Fibroblast of skin of back (primary cell): ENCODE measurements around the gene WDR45B.
A peak's percentile ranks its signal among the peaks of the same experiment; 100 is the strongest.
"Not testable (repeated sequence)": the region's sequence is repeated elsewhere in the genome, so short reads cannot be mapped to it uniquely, and the experiment has no call there.

Experiments used
- DNase-seq: peaks from one replicate; pipeline ENCODE4 v3.0.0-alpha.2; 2013

WDR45B gene

GRCh38 chr17:82655523-82655922 is 7.3 kb upstream of the WDR45B start:
- no peak for DNase-seq

GRCh38 chr17:82655038-82655479 is 6.8 kb upstream of the WDR45B start:
- DNase-seq = no peak

GRCh38 chr17:82654611-82655010 is 6.4 kb upstream of the WDR45B start:
- not testable (repeated sequence) for DNase-seq

- no peak for DNase-seq
Measured at GRCh38 chr17:82653651-82654528, 5.6 kb upstream of the WDR45B start.

GRCh38 chr17:82650723-82651122 is 2.5 kb upstream of the WDR45B start:
- DNase-seq = no peak

- DNase-seq = no peak
Measured at GRCh38 chr17:82649501-82650261, 1.4 kb upstream of the WDR45B start.

GRCh38 chr17:82648742-82649331 is 593 bp upstream of the WDR45B start:
- DNase-seq = peak; percentile 26

GRCh38 chr17:82647593-82648164 is 565 bp downstream of the WDR45B start:
- peak; percentile 25 for DNase-seq

GRCh38 chr17:82645516-82645915 is 2.7 kb downstream of the WDR45B start:
- DNase-seq = peak; percentile 33

GRCh38 chr17:82644148-82644547 is 4.1 kb downstream of the WDR45B start:
- DNase-seq = no peak

- DNase-seq = no peak
Measured at GRCh38 chr17:82642022-82642421, 6.2 kb downstream of the WDR45B start.

GRCh38 chr17:82640036-82640435 is 8.2 kb downstream of the WDR45B start:
- DNase-seq = no peak

- no peak for DNase-seq
Measured at GRCh38 chr17:82639628-82640027, 8.6 kb downstream of the WDR45B start.

GRCh38 chr17:82638183-82638773 is 10.0 kb downstream of the WDR45B start:
- no peak for DNase-seq

GRCh38 chr17:82636626-82637598 is 11.3 kb downstream of the WDR45B start:
- no peak for DNase-seq

- DNase-seq = no peak
Measured at GRCh38 chr17:82633343-82633742, 14.9 kb downstream of the WDR45B start.

- DNase-seq = no peak
Measured at GRCh38 chr17:82632451-82632850, 15.8 kb downstream of the WDR45B start.

GRCh38 chr17:82631544-82631943 is 16.7 kb downstream of the WDR45B start:
- DNase-seq = no peak

- no peak for DNase-seq
Measured at GRCh38 chr17:82630212-82630611, 18.0 kb downstream of the WDR45B start.

- no peak for DNase-seq
Measured at GRCh38 chr17:82629748-82630147, 18.5 kb downstream of the WDR45B start.

GRCh38 chr17:82627405-82627804 is 20.8 kb downstream of the WDR45B start:
- DNase-seq = no peak
